Panc1 (cell line): ENCODE data around the gene CMTM3.

Experiments used
- TCF7L2 ChIP-seq: IDR thresholded peaks from 2 replicates; pipeline ENCODE4 v1.6.1; 2011; ENCODE audit warnings: mild to moderate bottlenecking, low read depth, low read length, inconsistent platforms
- TF ChIP-seq, protein P1 (sequence below): fragments of 450-650 bp; IDR thresholded peaks from 2 replicates; pipeline ENCODE4 v1.5.1; 2017; ENCODE audit warnings: mild to moderate bottlenecking

DNA sequence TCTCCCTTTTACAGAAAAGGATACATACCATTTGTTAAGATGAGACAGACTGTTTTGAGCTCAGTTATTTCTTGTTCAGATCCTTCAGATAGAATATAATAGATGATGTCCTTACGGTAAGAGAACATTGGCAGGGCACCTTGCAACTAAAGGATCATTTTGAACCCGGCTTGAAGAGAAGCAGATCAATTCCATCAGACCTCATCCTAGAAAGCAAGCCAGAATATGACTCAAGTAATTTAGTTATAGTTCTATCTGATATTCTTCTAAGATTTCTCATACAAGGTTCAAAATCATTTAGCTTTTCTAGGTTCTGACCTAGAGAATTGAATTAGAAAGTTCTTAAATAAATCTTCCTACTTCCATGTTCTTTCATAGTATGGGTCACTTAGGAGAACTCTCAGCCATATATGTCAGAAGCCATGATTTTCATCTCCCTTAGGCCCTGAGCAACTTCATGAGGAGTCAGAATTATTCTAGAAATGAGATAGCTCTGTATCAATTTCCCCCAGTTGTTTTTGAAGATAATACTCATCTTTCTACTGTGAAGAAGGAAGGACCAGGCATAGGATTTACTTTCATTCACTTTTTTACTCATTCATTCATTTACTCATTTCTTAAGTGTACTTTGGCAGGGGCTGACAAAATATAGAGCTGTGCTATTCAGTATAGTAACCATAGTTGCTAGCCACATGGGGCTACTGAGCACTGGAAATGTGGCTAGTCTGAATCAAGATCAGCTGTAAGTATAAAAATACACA lies 40.8 kb upstream of the CMTM3 start:
- TF ChIP-seq, protein P1, sequence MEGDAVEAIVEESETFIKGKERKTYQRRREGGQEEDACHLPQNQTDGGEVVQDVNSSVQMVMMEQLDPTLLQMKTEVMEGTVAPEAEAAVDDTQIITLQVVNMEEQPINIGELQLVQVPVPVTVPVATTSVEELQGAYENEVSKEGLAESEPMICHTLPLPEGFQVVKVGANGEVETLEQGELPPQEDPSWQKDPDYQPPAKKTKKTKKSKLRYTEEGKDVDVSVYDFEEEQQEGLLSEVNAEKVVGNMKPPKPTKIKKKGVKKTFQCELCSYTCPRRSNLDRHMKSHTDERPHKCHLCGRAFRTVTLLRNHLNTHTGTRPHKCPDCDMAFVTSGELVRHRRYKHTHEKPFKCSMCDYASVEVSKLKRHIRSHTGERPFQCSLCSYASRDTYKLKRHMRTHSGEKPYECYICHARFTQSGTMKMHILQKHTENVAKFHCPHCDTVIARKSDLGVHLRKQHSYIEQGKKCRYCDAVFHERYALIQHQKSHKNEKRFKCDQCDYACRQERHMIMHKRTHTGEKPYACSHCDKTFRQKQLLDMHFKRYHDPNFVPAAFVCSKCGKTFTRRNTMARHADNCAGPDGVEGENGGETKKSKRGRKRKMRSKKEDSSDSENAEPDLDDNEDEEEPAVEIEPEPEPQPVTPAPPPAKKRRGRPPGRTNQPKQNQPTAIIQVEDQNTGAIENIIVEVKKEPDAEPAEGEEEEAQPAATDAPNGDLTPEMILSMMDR: no peak
- TF ChIP-seq TCF7L2: no peak
